HG03060 (cell line): ENCODE results near the gene SMIM1.
"Not testable (repeated sequence)": the region's sequence is repeated elsewhere in the genome, so short reads cannot be mapped to it uniquely, and the experiment has no call there.

ENCODE experiments used
- ATAC-seq: cut with Tn5 transposase; IDR thresholded peaks from one replicate; pipeline ENCODE4 v1.9.1; 2021; ENCODE audit warnings: low read depth, moderate number of reproducible peaks; ENCODE audit not compliant: unreplicated experiment

Gene SMIM1

DNA sequence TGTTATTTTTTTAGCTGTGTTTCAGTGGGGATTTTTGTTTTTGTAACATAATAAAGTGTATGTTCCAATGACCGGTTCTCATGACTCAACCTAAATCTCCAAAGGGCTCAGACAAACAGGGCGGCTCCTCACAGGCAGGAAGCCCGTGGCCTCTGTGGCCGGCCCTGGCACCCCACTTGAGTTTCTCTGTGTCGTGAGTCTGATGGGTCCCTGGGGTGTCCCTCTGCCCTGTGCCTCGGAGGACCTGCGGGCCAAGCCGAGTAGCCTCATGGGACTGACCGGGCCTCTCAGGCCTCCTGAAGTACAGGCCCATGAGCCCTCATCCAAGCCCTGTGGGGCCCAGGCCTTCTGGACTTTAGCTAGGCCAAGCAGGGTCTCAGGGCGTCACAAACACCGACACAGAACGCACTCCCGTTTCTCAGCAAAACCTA lies 36.4 kb upstream of the SMIM1 start:
- no peak for ATAC-seq

DNA sequence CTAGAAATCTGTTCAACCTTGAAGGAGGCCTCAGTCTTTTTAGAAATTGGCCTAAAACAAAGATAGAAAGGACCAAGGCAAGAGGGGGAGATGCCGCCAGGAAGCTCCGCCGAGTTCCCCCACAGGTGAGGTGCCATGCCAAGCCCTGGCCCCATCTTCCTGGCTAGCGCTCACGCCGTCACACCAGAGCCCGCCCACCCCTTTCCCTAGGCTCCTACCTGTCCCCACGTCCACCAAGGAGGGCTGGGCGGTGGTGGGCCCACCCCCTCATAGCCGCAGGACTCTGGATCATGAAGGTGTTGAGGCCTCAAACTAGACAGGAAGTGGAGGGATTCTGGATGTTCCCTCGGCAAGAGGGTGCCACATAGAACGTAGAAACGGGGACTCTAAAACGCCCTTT lies 35.8 kb upstream of the SMIM1 start:
- ATAC-seq, result no peak

DNA sequence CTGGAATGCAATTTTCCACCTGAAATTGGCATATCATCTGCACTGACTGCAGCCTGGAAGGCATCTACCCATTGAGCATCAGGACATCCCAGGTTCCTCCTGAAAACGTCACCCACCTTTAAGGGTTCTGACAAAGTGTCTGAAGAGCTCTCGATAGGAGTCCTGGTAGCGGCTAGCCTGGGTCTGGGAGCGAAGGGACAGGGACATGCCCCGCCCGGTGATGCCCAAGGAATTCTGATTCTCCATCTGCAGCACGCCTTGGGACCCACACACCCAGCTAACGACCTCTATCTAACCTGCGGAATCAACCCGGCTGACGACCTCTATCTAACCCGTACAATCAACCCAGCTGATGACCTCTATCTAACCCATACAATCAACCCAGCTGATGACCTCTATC lies 33.6 kb upstream of the SMIM1 start:
- no peak for ATAC-seq

DNA sequence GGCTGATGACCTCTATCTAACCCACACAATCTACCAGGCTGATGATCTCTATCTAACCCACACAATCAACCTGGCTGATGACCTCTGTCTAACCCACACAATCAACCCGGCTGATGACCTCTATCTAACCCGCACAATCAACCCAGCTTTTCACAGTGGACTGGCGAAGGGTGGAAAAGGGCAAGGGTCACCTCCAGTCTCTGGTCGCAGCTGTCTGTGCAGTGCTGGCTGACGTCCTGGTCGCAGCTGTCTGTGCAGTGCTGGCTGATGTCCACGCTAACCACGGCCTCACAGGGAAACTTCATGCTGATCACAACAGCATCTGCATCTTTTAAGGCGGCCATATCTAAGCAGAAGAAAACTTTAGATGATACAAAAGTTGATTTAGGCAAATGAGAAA lies 32.5 kb upstream of the SMIM1 start:
- no peak for ATAC-seq

DNA sequence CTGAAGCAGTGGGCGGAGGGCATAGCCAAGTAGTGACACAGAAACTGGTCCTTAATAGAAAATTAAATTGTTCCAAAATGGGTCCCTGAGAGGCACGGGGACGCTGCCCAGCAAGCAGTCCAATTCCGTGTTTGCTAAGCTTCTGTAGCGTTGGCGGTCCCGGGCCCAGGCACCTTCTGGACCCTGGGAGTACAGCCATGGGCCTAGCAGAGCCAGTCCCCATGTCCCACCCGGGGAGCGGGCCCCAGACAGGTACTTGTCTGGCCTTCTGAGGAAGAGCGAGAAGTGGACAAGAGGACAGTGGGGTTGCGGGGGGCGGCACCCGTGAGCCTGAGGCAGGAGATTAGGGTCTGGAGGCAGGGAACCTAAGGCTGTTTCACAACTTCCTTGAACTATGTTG lies 31.8 kb upstream of the SMIM1 start:
- ATAC-seq, result no peak

DNA sequence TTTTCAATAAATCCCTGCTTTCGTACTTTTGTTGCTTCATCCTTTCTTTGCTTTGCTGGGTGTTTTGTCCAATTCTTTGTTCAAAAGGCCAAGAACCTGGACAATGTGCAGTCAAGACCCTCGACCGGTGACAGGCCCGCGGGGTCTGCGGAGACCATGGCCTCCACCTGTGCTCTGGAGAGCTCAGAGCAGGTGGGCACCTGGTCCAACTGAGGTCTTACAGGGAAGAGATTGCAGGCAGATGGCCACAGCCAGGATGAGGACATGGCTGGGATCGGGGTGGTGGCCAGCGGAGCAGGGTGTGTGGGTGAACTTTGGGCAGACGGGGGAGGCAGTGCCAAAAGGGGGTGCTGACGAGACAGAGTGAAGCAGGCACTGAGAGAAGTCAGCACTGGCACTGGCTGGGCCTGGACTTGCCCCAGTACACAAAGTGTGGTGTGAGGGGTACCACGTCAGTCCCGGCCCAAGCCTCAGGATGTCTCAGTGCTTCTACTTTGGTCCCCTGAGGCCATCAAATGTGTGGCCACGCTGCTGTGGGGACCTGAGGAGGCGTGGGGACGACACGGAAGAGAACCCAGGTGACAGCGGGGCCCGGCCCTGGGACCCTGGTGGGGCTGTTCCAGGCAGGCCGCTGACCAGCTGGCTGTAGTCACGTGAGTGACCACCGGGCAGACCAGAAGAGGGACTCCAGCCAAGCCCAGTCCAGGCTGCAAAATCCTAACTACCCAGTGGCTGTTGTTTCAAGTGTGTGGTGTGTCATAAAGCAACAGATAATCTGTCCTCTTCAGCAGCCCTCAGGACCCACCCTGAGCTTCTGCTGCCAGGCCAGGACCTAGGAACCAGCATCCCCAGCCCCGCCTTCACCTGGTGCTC lies 30.7 kb upstream of the SMIM1 start:
- no peak for ATAC-seq

DNA sequence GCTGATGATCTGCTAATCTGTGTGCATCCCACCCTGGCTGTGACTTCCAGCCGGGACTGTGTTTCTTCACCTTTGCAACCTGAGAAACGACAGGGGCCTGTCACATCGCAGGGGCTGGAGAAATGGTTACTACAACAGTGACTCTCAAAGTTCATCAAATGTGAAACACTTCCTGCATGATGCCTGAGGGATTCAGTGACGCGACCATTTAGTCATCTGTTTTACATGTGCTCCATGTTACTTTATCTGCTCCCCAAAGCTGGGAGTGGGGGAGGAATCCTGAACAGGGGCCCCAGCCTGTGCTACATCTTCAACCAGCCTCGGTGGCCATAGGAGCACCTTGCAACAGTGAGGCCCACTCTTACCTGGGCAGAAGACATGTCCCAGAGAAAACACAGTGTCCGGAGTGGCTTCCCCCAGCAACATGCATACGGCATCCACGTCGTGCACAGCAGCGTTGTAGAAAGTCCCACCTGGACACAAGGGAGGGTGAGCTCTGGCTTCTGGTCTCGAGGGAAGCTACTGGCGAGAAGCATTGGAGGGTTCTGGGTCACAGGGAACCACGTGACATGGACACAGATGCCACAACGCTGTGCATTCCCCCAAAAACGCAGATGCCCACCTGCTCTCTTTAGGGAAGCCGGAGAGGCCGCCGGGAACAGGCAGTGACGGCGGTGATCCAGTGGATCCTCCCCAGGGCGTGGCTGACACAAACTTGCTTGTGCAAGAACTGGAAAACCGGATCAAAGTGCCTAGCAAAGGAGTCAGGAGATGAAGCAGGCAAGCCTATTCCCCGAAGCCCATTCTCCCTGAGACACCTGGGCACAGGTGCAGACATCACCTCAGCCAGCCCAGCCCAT lies 29.9 kb upstream of the SMIM1 start:
- ATAC-seq, result no peak

DNA sequence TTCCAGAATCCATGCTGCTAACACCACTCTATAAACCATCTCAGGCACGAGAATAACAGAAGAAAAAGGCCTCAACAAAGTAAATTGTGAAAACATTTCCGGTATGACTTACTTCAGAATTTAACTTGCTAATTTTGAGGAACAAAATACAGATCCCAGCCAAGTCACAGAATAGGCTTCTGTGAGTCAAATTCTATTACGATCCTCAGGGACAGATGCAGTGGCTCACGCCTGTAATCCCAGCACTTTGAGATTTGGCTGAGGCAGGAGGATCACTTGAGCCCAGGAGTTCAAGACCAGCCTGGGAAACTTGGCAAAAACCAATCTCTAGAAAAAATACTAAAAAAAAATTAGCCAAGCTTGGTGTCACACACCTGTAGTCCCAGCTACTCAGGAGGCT lies 29.1 kb upstream of the SMIM1 start:
- no peak for ATAC-seq

DNA sequence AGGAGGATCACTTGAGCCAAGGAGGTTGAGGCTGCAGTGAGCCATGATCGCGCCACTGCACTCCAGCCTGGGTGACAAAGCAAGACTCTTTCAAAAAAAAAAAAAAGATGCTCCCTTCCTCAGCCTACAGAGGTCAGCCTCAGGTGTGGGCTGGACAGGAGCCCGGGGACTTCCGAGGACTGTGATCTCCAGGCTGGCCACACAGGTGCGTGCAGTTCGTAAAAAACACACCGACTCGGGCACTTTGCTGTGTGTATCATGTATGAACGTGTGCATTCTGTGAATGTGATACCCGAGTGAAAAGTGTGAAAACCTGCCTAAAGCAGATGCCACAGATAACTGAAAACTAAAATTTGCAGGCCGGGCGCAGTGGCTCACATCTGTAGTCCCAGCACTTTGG lies 28.7 kb upstream of the SMIM1 start:
- ATAC-seq, result no peak

DNA sequence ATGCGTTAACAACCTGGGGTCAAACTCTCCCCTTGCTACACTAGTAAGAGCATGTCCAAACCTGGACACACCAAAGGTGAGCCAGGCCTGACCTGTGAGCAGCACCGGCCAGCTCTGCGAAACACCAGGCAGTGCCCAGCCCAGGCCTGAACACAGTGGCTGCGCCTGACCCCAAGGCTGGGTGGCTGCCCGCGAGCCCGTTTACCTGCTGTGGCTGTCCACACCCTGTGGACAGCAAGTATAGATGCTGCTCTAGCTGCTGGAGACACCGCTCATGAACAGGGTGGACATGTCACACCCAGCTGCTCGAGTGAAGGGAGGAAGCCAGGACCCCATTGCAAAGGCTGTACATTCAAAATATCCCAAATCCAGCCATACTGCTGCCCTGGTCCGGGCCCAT lies 27.9 kb upstream of the SMIM1 start:
- no peak for ATAC-seq

DNA sequence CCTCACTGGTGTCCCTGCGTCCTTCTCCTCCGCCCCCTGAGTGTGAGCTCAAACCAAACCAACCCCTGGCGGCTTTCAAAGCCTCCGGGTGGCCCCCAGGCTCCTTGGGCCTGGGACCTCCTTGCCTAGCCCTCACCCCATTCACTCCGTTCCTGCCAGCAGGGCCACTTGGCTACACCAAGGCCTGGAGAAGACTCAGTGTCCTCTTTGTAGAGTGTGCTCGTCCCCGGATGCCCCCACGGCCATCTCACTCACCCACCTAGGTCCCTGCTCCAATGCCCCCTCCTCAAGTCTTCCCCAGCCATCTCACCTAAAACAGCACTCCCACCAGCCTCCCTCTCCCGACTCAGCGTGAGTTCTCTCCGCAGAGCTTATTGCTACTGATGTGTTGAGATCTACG lies 27.5 kb upstream of the SMIM1 start:
- ATAC-seq, result no peak

DNA sequence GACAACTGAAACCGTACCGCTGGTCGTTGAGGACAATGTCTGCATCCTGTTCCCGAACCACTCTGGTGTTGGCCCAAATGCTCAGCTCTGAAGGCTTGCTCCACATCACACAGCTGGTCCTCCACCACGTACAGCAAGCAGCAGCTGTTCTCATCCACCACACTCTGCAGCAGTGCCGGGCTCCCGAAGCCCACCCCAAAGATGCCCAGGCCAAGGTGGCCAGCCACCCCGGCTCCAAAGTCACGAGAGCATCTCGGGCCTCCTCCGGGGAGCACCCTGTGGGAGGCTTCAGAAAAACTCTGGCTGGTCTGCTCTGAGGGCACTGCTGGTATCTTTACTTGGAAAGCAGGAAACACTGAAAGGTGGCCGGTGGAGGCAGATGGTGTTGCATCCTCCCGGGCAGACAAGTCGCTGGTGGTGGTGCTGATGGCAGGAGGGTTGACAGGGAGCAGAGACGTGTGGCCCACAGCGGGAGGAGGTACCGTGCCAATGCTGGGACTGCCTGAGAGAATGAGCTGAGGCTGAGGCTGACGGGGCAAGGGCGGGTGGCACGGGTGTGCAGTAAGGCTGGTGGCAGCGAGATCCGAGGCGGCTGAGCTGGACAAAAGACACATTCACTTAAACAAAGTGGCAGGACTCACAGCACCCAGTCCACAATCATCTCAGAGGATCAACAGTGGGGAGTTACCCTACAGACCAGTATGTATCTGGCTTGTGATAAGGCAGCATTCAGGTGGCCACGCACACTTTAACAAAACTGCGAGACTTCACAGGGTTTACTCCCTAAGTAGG lies 26.8 kb upstream of the SMIM1 start:
- no peak for ATAC-seq

DNA sequence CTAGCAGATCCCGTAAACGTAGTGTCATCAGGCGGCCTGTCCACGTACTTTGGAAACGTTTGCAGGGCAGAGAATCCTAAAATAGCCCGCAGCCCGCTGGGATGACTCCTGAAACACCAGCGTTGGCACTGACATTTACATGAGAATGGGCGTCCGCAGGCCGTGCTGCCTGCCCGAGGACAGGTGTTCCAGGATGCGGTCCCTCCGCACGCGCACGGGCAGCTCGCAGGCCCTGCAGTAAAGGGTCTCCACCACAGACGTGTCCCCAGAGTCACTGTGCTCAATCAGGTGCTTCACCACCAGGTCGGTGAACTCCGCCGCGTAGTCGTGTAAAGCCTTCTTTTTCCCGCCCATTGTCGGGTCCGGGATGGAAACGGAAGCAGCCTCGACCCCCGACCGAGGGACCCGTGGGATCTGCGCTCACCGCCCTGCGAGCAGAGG lies 26.1 kb upstream of the SMIM1 start:
- no peak for ATAC-seq

DNA sequence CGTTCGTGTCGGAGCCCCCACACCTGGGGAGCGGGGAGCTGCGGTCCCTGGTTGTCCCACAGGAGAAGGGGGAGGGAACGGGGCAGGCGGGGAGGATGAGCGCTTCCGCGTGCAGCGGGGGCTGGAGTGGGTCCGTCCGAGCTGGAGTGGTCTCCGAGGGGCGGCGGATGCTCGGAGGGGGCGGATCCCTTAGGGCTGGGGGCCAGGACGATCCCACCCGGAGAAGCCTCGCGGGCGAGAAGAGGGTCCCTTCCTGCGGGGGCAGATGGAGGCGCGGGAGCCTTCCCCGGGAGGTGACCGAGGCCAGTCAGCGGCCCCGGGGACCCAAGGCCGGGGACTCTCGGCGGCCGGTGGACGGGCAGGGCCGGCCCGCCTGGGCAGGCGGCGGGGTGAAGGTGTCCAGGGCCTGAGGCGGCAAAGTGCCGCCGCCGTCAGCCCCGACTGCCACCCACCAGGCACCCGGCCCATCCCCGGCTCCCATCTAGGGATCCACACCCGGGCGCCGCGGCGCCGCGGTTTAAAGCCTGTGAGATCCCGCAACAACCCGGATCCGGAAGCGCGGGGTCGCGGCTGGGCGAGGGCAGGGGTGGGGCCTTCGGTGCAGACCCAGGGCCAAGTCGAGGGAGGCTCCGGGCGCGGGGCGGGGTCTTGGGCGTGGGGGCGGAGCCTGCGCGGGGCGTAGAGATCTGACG lies 25.6 kb upstream of the SMIM1 start:
- ATAC-seq, result no peak

DNA sequence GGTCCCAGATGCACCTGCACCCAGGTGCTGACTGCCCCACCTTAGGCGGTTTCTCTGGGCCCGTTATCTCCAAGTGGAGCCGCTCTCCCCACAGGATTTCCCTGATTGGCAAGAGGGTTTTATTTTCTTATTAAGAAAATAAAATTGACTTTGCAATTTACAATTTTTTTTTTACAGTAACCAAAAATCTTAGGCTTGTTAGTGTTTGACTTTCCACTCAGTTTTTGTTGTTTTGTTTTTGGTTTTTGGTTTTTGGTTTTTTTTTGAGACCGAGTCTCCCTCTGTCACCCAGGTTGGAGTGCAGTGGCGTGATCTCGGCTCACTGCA lies 25.1 kb upstream of the SMIM1 start:
- ATAC-seq, result no peak

DNA sequence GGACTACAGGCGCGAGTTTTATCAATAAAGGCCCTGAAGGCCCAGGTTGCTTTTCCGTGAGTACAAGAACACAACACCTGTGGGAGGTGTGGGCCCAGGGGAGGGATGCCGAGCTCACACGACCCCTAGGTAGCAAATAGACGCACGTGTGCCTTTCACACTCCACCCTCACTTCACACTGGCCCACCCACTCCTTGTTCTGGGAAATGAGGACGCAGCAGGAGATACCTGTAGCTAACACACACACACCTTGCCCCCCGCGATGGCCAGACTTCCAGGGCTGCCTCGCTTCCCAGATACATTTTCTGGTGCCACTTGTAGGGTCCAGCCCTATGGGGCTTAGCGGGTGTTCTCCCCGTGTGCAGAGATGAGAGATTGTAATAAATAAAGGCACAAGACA lies 24.6 kb upstream of the SMIM1 start:
- no peak for ATAC-seq

DNA sequence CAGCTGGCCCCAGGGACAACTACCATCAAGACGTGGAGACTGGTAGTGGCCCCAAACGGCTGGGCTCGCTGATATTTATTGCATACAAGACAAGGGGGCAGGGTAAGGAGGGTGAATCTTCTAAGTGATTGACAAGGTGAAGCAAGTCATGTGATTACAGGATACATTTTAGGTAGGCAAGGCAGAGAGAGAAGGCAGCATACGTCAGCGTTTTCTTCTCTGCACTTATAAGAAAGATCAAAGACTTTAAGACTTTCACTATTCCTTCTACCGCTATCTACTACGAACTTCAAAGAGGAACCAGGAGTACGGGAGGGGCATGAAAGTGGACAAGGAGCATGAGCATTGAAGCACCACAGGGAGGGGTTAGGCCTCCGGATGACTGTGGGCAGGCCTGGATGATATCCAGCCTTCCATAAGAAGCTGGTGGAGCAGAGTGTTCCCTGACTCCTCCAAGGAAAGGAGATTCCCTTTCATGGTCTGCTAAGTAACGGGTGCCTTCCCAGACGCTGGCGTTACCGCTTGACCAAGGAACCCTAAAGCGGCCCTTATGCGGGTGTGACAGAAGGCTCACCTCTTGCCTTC lies 24.1 kb upstream of the SMIM1 start:
- not testable (repeated sequence) for ATAC-seq

DNA sequence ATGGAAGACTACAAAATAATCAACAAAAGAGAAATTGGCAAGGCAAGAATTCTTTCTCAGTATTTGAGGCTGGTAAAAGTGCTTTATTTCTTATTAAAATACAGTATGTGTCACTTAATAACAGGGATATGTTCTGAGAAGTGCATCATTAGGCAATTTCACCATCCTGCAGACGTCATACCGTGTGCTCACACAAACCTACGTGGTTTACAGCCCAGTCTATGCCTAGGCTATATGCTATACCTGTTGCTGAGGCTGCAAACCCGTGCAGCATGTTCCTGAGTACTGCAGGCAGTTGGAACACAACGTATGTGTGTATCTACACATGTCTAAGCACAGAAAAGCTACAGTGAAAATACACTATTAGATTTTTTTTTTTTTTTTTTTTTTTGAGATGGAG lies 23.0 kb upstream of the SMIM1 start:
- ATAC-seq, result no peak

DNA sequence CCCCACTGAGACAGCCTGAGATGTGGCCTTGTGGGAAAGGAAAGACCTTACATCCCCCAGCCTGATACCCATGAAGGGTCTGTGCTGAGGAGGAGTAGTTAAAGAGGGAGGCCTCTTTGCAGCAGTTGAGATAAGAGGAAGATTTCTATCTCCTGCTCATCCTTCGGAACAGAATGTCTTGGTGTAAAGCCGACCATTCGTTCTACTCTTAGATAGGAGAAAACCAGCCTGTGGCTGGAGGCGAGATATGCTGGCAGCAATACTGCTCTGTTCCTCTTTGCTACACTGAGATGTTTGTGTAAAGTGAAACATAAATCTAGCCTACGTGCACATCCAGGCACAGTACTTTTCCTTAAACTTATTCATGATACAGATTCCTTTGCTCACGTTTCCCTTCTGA lies 21.8 kb upstream of the SMIM1 start:
- ATAC-seq, result no peak

DNA sequence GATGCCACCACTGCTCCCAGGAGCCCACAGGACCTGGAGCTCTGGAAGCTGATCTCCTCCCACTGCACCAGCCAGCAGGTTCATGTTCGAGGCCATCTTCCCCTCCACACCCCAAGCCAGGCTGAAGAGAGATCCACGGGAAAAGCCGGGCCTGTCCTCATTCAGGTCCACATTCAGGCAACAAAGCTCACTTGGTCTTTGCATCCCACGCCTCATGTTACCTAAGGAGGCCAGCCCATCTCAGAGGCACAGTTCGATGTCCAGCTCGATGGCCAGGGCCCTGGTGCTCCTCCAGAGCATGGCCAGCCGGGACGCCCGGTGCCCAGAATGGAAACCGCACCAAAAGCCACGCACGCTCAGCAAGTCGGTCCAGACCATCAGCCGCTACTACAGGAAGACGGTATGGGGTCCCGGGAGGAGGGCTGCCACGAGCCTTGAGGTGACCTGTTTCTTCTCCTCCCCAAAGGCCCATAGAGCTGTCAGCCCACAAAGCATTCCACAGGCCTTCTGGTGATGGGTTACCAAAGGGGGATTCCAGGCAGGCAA lies 20.1 kb upstream of the SMIM1 start, which contains the start of gene CCDC27:
Gene CCDC27 (plus strand): TSS at position 51 of the 546 bp plus-strand sequence. CDS start 32 bp downstream, at position 83.
- ATAC-seq, result no peak
